SK-N-MC (cell line): ENCODE data around the gene ZCCHC24.

Experiments
- FOXP2 ChIP-seq: optimal IDR thresholded peaks from 2 replicates; pipeline ENCODE3; 2011; ENCODE audit warnings: mild to moderate bottlenecking, moderate library complexity; ENCODE audit not compliant: insufficient read depth; ENCODE audit errors: extremely low read length, control extremely low read depth
- POLR2AphosphoS5 ChIP-seq: IDR thresholded peaks from 2 replicates; pipeline ENCODE4 v1.6.1; 2012; ENCODE audit warnings: mild to moderate bottlenecking, low read depth, low read length, borderline replicate concordance

DNA sequence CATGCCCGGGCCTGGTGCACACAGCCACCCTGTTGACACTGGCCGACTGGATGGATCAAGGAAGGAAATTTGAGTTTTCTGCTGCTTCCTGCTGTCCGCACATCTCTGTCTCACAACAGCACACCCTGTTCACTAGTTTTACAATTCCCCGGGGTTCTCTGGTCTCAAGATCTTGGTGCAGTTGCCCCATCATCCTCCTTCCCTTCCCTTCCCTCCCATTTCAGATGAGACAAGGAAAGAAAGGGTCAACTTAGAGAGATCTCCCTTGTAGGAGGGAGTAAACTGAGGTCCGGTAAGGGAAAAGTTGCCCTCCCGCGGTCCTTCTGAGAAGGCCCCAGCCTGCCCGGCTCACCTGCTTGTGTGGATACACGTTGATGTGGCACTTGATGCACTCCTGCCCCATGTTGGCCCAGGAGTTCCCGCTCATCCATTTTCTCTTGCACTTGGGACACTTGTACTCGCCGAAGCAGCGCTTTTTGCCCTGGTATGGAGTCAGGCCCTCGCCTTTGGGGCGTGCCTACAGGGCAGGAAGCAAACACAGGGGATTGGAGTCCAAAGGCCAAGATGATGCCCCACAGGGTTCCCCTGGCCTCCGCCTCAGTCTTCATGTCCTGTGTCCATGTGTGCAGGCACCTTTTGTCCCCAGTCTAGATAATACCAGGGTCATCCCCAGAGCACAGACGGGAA lies 51.4 kb downstream of the ZCCHC24 start:
- no peak for TF ChIP-seq FOXP2
- no peak for TF ChIP-seq POLR2AphosphoS5
